ENCODE data around the gene BTBD19.

- no peak for TF ChIP-seq CTCF (IDR thresholded peaks at IDR 0.05)
- TF ChIP-seq POLR2A (IDR thresholded peaks at IDR 0.05), result no peak
These were observed 29.4 kb upstream of the BTBD19 start for GRCh38 chr1:44778705-44779576.
